Activated T-cell treated with anti-CD3 and anti-CD28 coated beads, Interleukin-2, amount 50 U/mL, for 24 hours (primary cell): ENCODE measurements around the gene NCKAP5.

Experiments used
- DNase-seq: peaks from one replicate; pipeline ENCODE4 v3.0.0-alpha.2; 2020
- H3K27ac Mint-ChIP-seq: 2 replicates; pipeline ENCODE4 v1.8.0; 2020; ENCODE audit warnings: mild to moderate bottlenecking, mixed read lengths
- H3K27me3 Mint-ChIP-seq: 2 replicates; pipeline ENCODE4 v1.8.0; 2020; ENCODE audit warnings: mixed read lengths
- H3K36me3 Mint-ChIP-seq: 2 replicates; pipeline ENCODE4 v1.8.0; 2020; ENCODE audit warnings: low read depth, mixed read lengths
- H3K4me1 Mint-ChIP-seq: 2 replicates; pipeline ENCODE4 v1.8.0; 2020; ENCODE audit warnings: low read depth, mixed read lengths
- H3K4me3 Mint-ChIP-seq: 2 replicates; pipeline ENCODE4 v1.8.0; 2020; ENCODE audit warnings: mild to moderate bottlenecking, moderate library complexity, mixed read lengths
- H3K9me3 Mint-ChIP-seq: 2 replicates; pipeline ENCODE4 v1.8.0; 2020; ENCODE audit warnings: mixed read lengths

Gene NCKAP5

GRCh38 chr2:132640116-132640515, 928.1 kb downstream of the NCKAP5 start:
- Mint-ChIP-seq H3K27me3 (peaks cover 2% of the 10 kb centered on the region), H3K36me3 (no peaks in the 10 kb centered on the region), H3K4me3 (no peak overlapping the region), H3K27ac (no peak overlapping the region), H3K4me1 (no peaks in the 10 kb centered on the region), H3K9me3 (no peaks in the 10 kb centered on the region)
- no peak for DNase-seq

DNA sequence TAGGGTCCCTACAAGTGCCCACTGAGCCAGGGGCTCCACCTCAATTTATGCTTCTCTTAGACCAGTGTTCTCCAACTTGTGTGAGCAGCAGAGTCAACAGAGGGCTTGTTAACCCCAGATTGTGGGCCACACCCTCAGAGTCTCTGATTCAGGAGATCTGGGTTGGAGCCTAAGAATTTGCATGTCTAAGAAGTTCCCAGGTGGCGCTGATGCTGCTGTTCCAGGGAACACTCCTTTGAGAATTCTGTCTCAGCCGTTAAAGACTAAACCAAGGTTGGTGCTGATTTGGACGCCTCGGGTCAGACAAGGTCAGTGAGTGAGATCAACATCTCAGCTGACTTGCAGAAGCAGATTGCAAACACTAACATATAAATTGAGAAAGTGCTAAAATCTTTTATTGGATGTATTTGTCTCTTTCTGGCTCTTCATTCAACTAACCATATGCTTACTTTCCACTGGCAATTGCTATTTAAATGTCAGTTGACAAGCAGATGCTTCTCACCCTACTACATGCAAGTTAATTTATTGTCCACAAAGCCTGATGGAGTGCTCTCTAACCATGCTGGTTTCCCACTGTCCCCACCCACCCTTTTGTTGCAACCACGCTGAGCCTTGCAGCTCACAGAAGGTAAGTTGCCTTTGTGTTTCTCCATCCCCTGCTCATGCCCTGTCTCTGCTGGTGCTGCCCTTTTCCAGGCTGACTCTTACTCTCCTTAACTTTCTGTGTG, 929.8 kb downstream of the NCKAP5 start:
- DNase-seq = no peak
- no peak overlapping the region for H3K27ac Mint-ChIP-seq
- no peaks in the 10 kb centered on the region for H3K27me3 Mint-ChIP-seq
- H3K4me1 Mint-ChIP-seq = no peaks in the 10 kb centered on the region
- H3K4me3 Mint-ChIP-seq = no peak overlapping the region
- peaks cover 5% of the 10 kb centered on the region for H3K9me3 Mint-ChIP-seq
- H3K36me3 Mint-ChIP-seq = no peaks in the 10 kb centered on the region

DNA sequence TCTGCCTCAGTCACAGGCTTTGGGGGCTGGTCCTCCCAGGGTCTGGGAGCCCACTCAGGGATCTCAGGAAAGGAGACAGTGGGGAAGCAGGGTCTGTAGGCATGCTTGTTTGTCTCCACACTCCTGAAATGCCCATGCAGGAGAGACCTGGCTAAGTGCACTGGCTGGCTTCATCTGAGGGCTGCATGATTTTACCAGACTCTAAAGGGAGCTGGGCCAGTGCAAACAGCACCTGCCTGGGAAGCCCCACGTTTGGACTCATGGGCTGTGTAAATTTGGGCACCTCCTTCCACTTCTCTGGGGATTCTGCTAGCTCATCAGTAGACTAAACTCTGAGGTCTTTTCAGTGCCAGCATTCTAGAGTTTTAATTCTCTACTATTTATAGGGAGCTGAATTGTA, 931.9 kb downstream of the NCKAP5 start:
- DNase-seq = no peak
- Mint-ChIP-seq H3K27me3 (no peaks in the 10 kb centered on the region), H3K27ac (no peak overlapping the region), H3K4me1 (no peaks in the 10 kb centered on the region), H3K9me3 (peaks cover 6% of the 10 kb centered on the region), H3K36me3 (no peaks in the 10 kb centered on the region), H3K4me3 (no peak overlapping the region)

GRCh38 chr2:132633635-132634034, 934.6 kb downstream of the NCKAP5 start:
- Mint-ChIP-seq H3K4me1 (no peaks in the 10 kb centered on the region), H3K36me3 (no peaks in the 10 kb centered on the region), H3K27ac (no peak overlapping the region), H3K27me3 (no peaks in the 10 kb centered on the region), H3K4me3 (no peak overlapping the region), H3K9me3 (peaks cover 6% of the 10 kb centered on the region)
- DNase-seq = no peak

DNA sequence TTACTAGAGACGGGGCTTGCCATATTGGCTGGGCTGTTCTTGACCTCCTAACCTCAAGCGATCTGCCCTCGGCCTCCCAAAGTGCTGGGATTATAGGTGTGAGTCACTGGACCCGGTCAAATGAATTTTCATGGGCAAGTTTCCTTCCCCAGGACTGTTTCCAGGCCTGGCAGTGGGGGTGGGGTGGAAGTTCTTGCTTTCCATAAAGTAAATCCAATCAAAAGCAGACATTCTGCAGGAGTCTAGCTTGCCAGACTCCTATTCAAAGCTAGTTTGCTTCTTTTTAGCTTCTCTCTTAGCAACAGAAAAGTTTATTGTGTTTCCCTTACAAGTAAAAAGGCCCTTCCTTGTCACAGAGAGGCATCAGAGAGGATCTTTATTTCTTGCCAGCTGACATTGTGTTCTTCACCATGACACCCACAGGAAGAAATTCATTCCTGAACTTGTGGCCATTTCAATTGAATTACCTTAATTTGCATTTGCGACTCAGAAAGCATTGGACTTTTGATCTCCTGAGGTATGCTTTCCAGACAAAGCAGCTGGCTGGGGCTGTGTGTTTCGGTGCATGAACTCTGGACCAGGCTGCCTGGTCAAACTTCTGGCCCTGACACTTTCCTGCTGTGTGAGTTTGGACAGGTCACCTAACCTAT, 936.1 kb downstream of the NCKAP5 start:
- no peak for DNase-seq
- H3K27me3 Mint-ChIP-seq = no peaks in the 10 kb centered on the region
- H3K27ac Mint-ChIP-seq = no peak overlapping the region
- no peak overlapping the region for H3K4me3 Mint-ChIP-seq
- H3K36me3 Mint-ChIP-seq = no peaks in the 10 kb centered on the region
- H3K9me3 Mint-ChIP-seq = peaks cover 6% of the 10 kb centered on the region
- no peaks in the 10 kb centered on the region for H3K4me1 Mint-ChIP-seq

DNA sequence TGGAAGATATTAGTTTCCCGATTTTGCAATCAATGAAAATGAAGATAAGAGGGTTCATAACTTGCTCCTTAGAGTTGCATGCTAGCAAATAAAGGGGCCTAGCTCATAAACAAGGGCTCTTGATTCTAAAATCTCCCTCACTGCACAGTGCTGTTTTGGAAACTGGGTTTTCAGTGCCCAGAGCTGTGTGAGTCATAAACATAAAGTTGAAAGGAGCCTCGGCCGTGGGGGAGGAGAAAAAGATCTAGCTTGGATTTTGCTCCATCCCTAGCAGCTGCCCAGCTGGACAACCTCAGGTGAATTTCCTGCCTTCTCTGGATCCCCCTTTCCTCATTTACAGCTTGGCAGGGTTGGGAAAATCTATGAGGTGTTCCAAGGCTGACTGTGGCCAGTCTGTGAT, 940.7 kb downstream of the NCKAP5 start:
- no peak for DNase-seq
- Mint-ChIP-seq H3K27ac (no peak overlapping the region), H3K4me3 (no peak overlapping the region), H3K4me1 (no peaks in the 10 kb centered on the region), H3K9me3 (no peaks in the 10 kb centered on the region), H3K27me3 (no peaks in the 10 kb centered on the region), H3K36me3 (no peaks in the 10 kb centered on the region)

DNA sequence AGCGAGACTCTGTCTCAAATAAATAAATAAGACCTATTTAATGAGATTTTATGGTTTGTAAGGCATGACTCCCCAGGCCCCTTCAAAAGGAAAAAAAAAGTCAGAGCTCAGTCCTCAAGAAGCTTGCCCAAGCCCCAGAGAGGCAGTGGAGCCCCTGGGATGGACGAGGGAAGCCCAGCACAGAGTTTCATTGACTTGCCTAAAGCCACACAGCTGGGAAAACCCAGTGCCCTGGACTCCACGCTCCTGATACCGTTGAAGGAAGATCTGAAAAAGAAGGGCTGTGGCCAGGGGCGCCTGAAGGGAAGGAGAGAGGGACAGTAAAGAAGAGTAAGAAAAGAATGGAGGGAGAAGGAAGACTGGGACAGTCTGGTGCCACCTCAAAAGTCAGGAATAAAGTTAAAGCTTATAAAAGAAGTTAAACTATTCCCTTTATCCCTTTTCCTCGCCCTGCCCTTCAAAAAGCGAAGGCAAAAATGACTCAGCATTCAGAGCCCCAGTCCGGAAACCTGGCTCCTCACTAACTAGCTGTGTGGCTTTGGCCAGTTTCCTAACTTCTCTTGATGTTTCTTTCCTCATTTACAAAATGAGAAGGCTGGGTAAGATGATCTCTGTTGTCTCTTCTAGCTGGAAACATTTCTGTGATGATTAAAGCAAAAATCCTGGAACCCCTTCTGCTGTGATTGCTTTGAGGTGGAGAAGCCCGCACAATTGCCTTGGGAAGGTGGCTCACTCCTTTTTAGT, 945.0 kb downstream of the NCKAP5 start:
- Mint-ChIP-seq H3K36me3 (no peaks in the 10 kb centered on the region), H3K4me1 (no peaks in the 10 kb centered on the region), H3K4me3 (no peak overlapping the region), H3K27ac (no peak overlapping the region), H3K27me3 (no peaks in the 10 kb centered on the region), H3K9me3 (no peaks in the 10 kb centered on the region)
- DNase-seq = no peak
